Stimulated activated CD4-positive, alpha-beta T cell treated with anti-CD3 and anti-CD28 coated beads, Interleukin-4, amount 100 ng/mL, for 24 hours (primary cell): Measurements from ENCODE around the gene DENND1B.

Experiments
- DNase-seq: peaks from one replicate; pipeline ENCODE4 v3.0.0-alpha.2; 2020

DENND1B gene, protein sequence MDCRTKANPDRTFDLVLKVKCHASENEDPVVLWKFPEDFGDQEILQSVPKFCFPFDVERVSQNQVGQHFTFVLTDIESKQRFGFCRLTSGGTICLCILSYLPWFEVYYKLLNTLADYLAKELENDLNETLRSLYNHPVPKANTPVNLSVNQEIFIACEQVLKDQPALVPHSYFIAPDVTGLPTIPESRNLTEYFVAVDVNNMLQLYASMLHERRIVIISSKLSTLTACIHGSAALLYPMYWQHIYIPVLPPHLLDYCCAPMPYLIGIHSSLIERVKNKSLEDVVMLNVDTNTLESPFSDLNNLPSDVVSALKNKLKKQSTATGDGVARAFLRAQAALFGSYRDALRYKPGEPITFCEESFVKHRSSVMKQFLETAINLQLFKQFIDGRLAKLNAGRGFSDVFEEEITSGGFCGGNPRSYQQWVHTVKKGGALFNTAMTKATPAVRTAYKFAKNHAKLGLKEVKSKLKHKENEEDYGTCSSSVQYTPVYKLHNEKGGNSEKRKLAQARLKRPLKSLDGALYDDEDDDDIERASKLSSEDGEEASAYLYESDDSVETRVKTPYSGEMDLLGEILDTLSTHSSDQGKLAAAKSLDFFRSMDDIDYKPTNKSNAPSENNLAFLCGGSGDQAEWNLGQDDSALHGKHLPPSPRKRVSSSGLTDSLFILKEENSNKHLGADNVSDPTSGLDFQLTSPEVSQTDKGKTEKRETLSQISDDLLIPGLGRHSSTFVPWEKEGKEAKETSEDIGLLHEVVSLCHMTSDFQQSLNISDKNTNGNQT

DNA sequence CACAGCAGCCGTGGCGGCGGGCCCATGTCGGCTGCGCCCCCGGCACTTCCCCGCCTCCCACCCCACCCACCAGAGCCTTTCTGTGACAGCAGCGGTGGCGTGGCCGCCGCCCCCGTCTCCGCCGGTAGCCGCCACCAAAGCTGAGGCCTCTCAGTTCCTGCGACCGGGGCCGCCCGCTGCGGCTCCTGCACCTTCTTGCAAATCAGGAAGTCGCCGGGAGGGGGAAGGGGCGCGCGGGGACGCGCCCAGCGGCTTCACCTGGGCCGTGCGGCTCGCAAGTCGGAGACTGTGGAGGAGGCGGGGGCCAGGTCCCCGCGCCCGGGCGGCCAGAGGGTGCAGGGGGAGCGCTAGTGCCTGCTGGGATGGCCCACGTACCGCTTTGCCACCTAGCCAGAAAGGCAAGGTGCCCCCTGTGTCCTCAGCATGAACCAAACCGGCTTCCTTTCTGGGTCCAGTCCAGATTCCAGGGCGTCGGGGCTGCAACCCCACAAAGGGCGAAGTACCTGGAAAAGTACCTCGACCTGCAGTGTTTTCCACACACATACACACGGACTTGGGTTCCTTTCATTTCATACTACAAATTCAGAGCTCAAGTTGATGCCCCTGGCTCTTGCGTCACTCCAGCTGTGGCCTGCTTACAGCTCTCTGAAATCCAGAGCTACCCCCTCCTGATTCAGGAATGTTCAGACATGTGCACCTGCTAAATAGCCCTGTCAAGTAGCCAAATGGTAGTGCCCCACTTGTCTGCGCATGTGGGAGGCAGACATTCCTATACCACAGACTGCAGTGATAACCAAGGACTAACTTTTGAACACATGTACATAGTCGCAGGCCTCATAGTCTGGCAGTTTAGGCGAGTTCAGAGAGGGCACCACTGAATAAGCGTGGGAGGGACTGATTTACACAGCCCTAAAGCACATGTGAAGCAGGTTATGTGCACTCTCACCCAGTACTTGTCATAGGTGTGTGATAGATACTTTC lies at the start of gene DENND1B:
TSS of gene DENND1B (minus strand) at position 199 of the 981 bp plus-strand sequence. CDS start 325 bp downstream, outside the sequence.
- DNase-seq, result peak; percentile 77

DNA sequence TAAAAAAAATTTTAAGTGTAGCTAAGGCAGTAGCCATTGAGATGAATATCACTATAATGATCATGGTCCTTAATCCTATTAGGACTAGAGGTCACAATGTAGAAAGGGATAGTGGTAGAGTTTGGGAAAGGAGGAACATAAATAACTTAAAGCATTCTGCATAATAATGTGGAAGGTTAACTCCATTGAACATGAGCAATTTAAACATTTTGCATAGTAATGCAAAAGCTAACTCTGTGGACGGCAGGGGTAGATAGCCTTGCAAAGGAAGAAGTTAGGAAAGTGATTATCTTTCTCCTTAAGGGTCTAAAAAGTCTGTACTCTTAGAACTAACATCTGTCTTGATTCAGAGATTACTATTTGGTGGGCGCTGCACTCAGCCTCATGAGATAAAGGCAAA lies 39.0 kb upstream of the DENND1B start:
- DNase-seq, result no peak

DNA sequence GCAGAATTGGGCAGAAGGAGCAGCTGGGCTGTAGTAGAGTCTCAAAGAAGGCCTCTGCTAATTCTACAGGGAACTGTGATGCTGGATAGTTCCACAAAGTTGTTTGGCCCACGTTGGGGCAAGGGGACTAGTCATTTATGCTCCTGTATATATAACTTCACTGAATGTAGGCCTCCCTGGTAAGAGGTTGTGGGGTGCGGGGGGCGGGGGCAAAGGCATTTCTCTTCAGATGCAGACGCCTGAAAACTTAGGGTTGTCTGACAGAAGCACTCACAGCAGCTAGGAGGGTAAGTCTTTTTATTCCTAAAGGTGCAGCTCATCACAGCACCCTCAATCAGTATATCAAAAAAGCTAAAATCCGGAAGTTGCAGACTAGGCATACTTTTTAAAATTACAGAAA lies 38.5 kb upstream of the DENND1B start:
- no peak for DNase-seq

- no peak for DNase-seq
These were observed 36.5 kb upstream of the DENND1B start for GRCh38 chr1:197811769-197812168.

GRCh38 chr1:197810812-197811211 lies 35.5 kb upstream of the DENND1B start:
- DNase-seq, result no peak

- no peak for DNase-seq
These were observed 33.6 kb upstream of the DENND1B start for GRCh38 chr1:197808880-197809279.

DNA sequence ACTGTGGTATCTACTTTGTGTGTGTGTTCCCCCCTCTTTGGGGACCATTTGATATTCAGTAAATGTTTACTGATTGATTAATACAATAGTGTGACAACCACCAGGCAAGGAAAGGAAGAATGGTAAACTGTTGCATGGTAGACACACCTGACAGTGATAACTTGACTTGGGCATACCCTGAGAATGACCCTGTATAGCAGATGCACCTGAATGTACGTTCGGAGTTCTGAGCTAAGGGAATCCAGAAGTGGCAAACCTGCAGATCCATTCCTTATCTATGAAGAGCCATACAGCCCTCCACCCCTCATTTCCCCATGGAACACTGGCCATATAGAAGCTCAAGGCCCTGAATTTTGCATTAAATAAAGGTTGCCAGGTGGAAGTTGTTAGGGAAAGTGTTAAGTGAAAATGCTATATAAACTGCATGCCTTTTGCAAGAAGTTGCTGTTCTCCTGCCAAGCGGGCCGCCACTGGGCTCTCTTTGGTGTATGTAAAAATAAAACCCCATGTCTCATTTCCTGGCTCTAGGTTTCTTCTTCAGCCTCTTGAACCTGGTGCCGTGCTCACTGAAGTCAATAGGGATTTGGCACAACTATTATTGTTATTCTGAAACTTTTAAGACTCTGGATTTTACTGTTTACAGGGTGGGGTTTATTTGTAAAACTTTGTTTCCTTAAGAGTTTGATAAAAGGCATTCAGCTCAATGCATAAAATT lies 32.6 kb upstream of the DENND1B start:
- DNase-seq, result no peak

- no peak for DNase-seq
These were observed 31.9 kb upstream of the DENND1B start for GRCh38 chr1:197807216-197807615.

GRCh38 chr1:197806718-197807117 lies 31.4 kb upstream of the DENND1B start:
- no peak for DNase-seq

DNA sequence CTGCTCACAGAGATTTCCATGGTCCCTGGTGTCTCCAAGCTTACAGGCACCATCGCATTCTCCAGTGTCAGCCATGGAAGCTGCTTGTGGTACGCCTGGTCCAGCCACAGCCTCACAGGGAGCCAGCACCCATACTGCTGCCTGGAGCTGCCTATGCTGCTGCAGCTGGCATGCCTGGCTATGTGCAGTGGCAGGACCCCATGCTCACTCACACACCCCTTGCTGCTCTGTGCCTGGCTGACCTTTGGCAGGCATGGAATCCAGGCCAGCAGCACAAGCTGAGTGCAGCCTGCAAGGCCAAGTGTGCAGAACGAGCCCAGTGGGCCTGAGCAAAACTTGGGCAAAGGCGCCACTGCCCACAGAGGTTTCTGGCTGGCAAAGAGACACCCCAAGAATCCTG lies 26.4 kb upstream of the DENND1B start:
- no peak for DNase-seq

GRCh38 chr1:197801111-197801482 lies 25.8 kb upstream of the DENND1B start:
- no peak for DNase-seq

DNA sequence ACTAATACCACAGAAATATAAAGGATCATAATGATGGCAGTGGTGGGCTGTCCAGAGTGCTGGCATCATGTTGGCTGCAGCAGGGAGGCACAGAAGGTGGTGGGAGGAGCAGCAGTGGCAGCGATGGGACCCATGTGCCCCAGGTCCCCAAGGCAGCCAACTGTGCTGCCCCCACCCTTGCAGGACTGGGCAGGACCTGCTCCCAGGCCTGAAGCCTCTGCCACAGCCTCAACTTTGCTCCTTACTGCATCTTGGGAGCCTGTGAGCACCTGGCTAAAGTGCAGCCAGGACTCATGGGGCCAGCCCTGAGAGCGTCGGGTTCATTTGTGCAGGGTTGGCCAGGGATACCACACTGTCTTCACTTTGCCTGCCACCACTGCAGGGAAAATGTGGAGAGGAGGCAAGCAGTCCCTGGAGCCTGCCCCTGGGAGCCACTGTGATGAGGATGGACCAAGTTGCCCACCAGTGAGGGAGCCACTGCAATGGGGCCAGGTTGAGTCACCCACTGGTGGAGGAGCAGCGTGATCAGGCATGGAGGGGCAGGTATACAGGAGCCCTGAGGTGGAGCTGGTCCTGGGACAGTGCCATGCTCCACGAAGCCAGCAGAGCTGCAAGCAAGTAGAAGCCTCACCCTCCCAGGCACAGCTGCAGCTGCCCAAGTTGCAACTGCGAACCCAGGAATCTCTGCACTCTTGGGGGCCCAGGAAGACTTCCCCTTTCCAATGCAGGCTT lies 25.3 kb upstream of the DENND1B start:
- no peak for DNase-seq

DNA sequence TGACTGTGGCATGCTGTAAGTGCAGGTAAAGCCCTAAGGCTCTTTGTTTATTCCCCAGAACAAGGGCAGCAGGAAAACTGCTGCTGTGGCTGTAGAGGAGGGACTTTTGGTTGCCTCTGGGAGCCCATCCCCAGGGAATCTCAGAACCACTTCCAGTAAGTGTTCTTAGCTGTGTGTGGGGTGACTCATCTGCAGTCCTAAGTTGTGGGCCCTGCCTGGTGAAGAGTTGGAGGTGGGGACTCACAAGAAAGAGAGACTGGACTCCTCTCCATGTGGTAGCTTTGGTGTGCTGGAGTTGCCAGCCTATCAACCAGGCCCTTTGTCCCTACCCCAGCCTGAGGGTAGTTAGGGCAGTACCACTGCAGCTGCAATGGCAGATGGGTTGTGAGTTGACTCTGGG lies 24.0 kb upstream of the DENND1B start:
- DNase-seq, result no peak

DNA sequence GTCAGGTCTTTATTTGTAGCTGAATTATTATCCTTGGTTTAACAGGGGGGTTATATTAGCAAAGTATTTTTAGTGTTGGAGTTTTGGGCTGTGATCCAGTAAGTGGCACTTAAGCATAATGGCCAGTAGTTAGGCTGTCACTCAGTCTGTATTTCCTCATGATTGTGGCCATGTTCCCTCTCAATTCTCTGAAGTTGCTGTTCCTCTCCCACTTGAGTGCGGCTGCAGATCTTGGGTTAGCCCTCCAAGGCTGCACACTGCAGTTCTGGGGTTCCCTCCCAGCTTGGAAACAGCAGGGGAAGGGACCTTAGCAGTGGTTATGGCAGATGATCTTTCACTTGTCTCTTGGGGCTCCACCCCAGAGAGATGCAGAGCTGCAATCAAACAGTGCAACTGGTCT lies 23.2 kb upstream of the DENND1B start:
- DNase-seq, result no peak

DNA sequence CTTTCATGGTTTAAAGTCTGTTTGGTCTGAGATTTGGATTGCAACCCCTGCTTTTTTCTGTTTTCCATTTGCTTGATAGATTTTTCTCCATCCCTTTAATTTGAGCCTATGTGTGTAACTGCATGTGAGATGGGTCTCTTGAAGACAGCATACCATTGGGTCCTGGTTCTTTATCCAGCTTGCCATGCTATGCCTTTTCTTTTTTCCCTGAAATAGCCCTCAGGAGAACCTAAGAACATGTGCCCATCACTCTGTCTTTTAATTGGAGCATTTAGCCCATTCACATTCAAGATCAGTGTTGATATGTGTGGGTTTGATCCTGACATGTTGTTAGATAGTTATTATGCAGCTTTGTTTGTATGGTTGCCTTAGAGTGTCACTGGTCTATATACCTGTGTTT lies 21.7 kb upstream of the DENND1B start:
- DNase-seq, result no peak

- no peak for DNase-seq
These were observed 13.8 kb upstream of the DENND1B start for GRCh38 chr1:197788741-197789739.

DNA sequence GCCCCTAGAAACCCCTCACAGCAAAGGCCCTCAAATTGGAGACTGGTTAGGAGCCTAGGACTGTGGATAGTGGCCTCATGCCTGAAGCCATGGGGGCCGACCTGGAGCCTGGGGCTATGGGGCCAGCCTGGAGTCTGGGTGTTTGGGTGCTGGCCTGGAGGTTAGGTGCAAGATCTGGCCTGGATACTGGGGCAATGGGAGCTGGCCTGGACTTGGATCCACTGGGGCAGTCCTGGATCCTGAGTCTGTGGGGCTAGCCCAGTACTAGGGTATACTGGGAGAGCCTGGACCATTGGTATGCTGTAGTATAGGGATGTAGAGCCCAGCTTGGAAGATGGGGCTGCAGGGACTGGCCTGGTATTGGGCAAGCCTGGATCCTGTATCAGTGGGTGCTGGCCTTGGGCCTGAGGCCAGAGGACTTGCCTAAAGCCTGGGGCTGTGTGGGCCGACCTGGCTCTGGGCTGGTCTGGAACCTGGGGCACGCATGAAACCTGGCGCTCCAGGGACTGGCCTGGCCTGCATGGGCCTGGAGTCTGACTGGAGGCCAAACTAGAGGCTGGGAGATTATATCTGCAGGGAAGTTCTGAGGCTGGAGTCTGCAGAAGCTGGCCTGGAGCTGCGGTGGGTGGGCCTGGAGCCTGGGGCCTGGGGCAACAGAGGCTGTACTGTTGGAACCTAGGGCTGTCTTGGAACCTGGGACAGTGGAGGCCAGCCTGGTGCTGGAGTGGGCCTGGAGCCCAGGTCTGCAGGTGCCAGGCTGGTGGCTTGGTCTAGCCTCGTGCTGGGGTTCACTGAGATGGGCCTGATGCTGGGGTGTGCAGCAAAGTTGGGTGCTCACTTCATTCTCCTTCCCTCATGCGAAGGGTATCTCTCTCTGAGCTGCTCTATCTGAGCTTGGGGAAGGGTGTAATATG lies 12.6 kb upstream of the DENND1B start:
- no peak for DNase-seq

DNA sequence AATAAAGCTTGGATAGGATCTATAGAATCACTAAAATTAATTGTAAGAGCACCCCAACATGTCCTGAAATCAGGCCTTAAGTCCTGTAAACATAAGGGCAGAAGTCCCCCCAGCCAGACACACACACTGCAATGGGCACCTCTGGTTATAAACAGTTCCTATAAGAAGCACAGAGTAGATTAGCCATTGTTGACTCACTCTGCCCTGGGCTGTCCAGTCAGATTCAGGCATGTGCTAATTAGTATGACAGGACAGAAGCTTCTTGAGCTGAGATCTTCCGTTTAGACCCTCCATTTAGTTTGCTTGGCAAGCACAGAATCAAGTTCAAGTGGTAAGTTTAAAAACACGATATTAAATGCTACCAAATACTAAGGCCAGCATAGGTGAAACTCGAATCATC lies 11.8 kb upstream of the DENND1B start:
- DNase-seq, result no peak

- DNase-seq, result no peak
These were observed 11.0 kb upstream of the DENND1B start for GRCh38 chr1:197786280-197786679.
